Measurements from ENCODE around the gene IGSF21. TPM values are rescaled to one million over a fixed set of nuclear protein-coding genes. Genes with fewer than 3 reads are reported as not detected.

The IGSF21 gene
- total and polyA plus RNA-seq, 3 experiments from 2014 or later = not detected

DNA sequence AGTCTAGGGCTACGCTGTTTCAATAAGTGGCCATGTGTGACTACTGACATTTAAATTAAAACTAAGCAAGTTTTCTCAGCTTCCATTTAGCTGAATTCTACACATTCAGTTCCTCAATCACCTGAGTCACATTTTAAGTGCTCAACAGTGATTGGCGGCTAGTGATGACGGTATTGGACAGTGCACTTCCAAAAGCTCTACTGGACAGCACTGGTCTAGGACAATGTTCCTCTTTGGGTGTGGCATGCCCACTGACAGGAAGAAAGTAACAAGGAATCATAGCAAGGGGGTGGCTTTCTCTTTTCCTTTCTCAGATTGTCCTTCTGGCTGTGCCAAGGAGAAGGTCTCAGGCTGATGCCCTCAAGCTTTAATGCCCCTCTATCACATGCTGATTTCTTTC lies 11.7 kb downstream of the IGSF21 start:
- Mint-ChIP-seq H3K27me3 (peaks cover 15 to 28% of the 10 kb centered on the region in 2 donors), H3K36me3 (no peaks in the 10 kb centered on the region), H3K4me1 (no peaks in the 10 kb centered on the region), H3K27ac (no peak overlapping the region), H3K9me3 (peaks cover 0 to 2% (median 0%) of the 10 kb centered on the region in 5 donors), H3K4me3 (no peak overlapping the region)
- Histone ChIP-seq H3K4me1 (ENCODE audit: insufficient read depth, low read length) (no peaks in the 10 kb centered on the region), H3K27ac (ENCODE audit: low read depth, low read length) (no peak overlapping the region), H3K27me3 (ENCODE audit: insufficient read depth, low read length, poor library complexity, severe bottlenecking) (no peaks in the 10 kb centered on the region), H3K9me3 (ENCODE audit: low read length) (no peaks in the 10 kb centered on the region), H3K4me3 (ENCODE audit: low read length) (no peak overlapping the region), H3K36me3 (ENCODE audit: insufficient read depth, low read length) (no peaks in the 10 kb centered on the region)
- DNase-seq = no peak
- POLR2A ChIA-PET = no interaction called here
- CTCF ChIA-PET = no interaction called here

DNA sequence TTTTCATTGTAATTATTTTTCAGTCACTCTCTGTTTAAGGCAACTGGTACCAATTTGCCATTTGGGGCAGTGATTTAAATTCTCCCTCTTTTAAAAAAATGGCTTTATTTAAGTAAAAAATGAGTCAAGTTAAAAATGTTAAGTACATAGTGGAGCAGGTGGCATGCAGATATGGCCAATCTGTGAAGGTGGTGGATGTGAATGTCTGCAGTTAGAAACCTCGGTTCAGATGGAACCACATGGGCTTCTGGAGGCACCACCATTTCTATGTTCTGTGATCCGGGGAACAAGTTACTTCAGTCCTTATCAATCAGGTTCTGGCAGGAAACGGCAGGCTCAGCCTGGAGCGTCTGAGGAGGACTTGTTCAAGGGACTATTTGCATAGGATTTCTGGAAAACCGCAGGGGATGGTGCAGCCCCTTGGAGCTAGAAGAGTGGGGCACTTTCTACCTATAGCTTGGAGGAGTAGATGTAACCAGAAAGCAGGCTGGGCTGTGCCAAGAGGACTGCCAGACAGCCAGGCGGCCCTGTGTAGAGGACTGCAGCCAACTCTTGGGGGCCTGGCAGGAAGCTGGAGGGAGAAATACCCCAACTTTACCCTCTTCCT lies 12.3 kb downstream of the IGSF21 start:
- Mint-ChIP-seq H3K9me3 (peaks cover 0 to 2% (median 0%) of the 10 kb centered on the region in 5 donors), H3K27ac (no peak overlapping the region), H3K4me3 (no peak overlapping the region), H3K36me3 (no peaks in the 10 kb centered on the region), H3K27me3 (peaks cover 14 to 26% of the 10 kb centered on the region in 2 donors), H3K4me1 (no peaks in the 10 kb centered on the region)
- H3K27me3 ChIP-seq (ENCODE audit: insufficient read depth, low read length, poor library complexity, severe bottlenecking) = no peaks in the 10 kb centered on the region
- no peaks in the 10 kb centered on the region for H3K36me3 ChIP-seq (ENCODE audit: insufficient read depth, low read length)
- H3K4me1 ChIP-seq (ENCODE audit: insufficient read depth, low read length) = no peaks in the 10 kb centered on the region
- H3K4me3 ChIP-seq (ENCODE audit: low read length) = no peak overlapping the region
- POLR2A ChIA-PET = no interaction called here
- CTCF ChIA-PET = no interaction called here
- H3K9me3 ChIP-seq (ENCODE audit: low read length) = no peaks in the 10 kb centered on the region
- DNase-seq = no peak
- no peak overlapping the region for H3K27ac ChIP-seq (ENCODE audit: low read depth, low read length)

DNA sequence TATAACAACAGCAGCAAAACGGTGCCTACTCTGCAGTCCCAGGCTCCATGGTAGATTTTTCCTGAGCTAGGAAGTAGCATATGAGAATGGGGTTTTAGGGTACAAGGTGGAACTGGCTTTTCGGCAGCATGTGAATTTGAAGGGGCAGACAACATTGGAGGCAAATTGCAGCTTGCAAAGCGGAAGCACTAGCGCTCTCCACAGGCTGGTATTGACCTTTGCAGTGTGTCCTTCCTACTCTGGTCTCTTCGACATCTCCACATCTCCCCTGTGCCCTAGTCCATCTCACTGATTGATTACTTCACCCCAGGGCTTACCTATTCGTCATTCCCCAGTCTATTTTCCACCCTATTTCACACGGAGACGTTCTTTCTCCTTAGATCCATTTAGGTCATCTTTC lies 13.0 kb downstream of the IGSF21 start:
- Mint-ChIP-seq H3K4me1 (no peaks in the 10 kb centered on the region), H3K27ac (no peak overlapping the region), H3K27me3 (peaks cover 11 to 20% of the 10 kb centered on the region in 2 donors), H3K9me3 (peaks cover 0 to 2% (median 0%) of the 10 kb centered on the region in 5 donors), H3K4me3 (no peak overlapping the region), H3K36me3 (no peaks in the 10 kb centered on the region)
- Histone ChIP-seq H3K4me3 (ENCODE audit: low read length) (no peak overlapping the region), H3K4me1 (ENCODE audit: insufficient read depth, low read length) (no peaks in the 10 kb centered on the region), H3K9me3 (ENCODE audit: low read length) (no peaks in the 10 kb centered on the region), H3K27me3 (ENCODE audit: insufficient read depth, low read length, poor library complexity, severe bottlenecking) (no peaks in the 10 kb centered on the region), H3K27ac (ENCODE audit: low read depth, low read length) (no peak overlapping the region), H3K36me3 (ENCODE audit: insufficient read depth, low read length) (no peaks in the 10 kb centered on the region)
- ChIA-PET CTCF (no interaction called here), POLR2A (no interaction called here)
- no peak for DNase-seq

DNA sequence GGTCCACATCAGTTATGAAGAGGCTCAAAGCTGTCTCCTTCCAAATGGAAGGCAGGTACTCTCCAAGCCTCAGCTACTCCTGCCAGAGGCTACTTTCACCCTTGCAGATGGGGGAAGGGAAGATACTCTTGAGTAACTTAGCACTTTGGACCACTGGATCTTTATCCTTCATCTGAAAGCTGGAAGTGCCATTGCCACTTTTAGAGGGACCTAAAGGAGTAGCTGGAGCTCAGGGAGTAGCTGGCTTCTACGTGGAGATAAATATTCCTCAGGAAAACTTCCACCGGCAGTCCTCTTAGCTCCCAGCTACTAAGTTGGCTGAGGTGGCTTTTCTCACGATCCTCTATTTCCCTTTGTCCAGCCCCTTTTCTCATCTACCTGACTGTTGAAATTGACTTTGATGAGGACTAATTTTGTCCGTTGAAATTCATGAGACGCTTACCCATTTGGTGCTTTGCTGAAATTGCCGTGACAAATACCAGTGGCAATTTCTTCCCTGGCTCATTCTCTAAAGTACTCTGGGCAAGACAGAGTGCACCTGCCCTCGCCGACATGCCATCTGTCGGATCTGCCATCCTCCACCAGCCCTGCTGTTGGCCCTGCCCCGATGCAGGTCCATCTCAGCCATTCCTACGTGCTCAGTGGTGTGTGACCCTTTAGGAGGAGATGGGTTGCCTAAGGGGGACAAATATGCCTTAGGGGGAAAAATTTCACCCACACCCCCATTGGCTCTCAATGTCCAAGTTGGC lies 13.6 kb downstream of the IGSF21 start:
- H3K36me3 Mint-ChIP-seq = no peaks in the 10 kb centered on the region
- CTCF ChIA-PET = no interaction called here
- no peak overlapping the region for H3K4me3 ChIP-seq (ENCODE audit: low read length)
- H3K4me3 Mint-ChIP-seq = no peak overlapping the region
- peak overlapping the region in 1 of 8 donors; percentile 23 for H3K27ac Mint-ChIP-seq
- no peak overlapping the region for H3K27ac ChIP-seq (ENCODE audit: low read depth, low read length)
- POLR2A ChIA-PET = no interaction called here
- H3K27me3 ChIP-seq (ENCODE audit: insufficient read depth, low read length, poor library complexity, severe bottlenecking) = no peaks in the 10 kb centered on the region
- H3K9me3 ChIP-seq (ENCODE audit: low read length) = no peaks in the 10 kb centered on the region
- peaks cover 0 to 2% (median 0%) of the 10 kb centered on the region in 5 donors for H3K9me3 Mint-ChIP-seq
- no peaks in the 10 kb centered on the region for H3K4me1 Mint-ChIP-seq
- H3K27me3 Mint-ChIP-seq = peaks cover 9 to 17% of the 10 kb centered on the region in 2 donors
- DNase-seq = no peak
- H3K36me3 ChIP-seq (ENCODE audit: insufficient read depth, low read length) = no peaks in the 10 kb centered on the region
- H3K4me1 ChIP-seq (ENCODE audit: insufficient read depth, low read length) = no peaks in the 10 kb centered on the region

GRCh38 chr1:18123467-18123992 lies 15.9 kb downstream of the IGSF21 start:
- Mint-ChIP-seq H3K4me1 (no peaks in the 10 kb centered on the region), H3K9me3 (no peaks in the 10 kb centered on the region), H3K36me3 (no peaks in the 10 kb centered on the region), H3K4me3 (no peak overlapping the region), H3K27ac (no peak overlapping the region), H3K27me3 (peaks cover 10 to 16% of the 10 kb centered on the region in 2 donors)
- no peaks in the 10 kb centered on the region for H3K27me3 ChIP-seq (ENCODE audit: insufficient read depth, low read length, poor library complexity, severe bottlenecking)
- no peaks in the 10 kb centered on the region for H3K9me3 ChIP-seq (ENCODE audit: low read length)
- ChIA-PET CTCF (no interaction called here), POLR2A (no interaction called here)
- no peak overlapping the region for H3K4me3 ChIP-seq (ENCODE audit: low read length)
- no peaks in the 10 kb centered on the region for H3K4me1 ChIP-seq (ENCODE audit: insufficient read depth, low read length)
- no peaks in the 10 kb centered on the region for H3K36me3 ChIP-seq (ENCODE audit: insufficient read depth, low read length)
- no peak for DNase-seq
- no peak overlapping the region for H3K27ac ChIP-seq (ENCODE audit: low read depth, low read length)

GRCh38 chr1:18124977-18125376 lies 17.4 kb downstream of the IGSF21 start:
- H3K4me3 Mint-ChIP-seq = no peak overlapping the region
- no peaks in the 10 kb centered on the region for H3K4me1 ChIP-seq (ENCODE audit: insufficient read depth, low read length)
- H3K4me1 Mint-ChIP-seq = no peaks in the 10 kb centered on the region
- H3K27me3 ChIP-seq (ENCODE audit: insufficient read depth, low read length, poor library complexity, severe bottlenecking) = no peaks in the 10 kb centered on the region
- ChIA-PET POLR2A (no interaction called here), CTCF (no interaction called here)
- no peaks in the 10 kb centered on the region for H3K9me3 ChIP-seq (ENCODE audit: low read length)
- H3K36me3 Mint-ChIP-seq = no peaks in the 10 kb centered on the region
- H3K27ac Mint-ChIP-seq = no peak overlapping the region
- peaks cover 10 to 21% of the 10 kb centered on the region in 2 donors for H3K27me3 Mint-ChIP-seq
- no peak for DNase-seq
- peaks cover 0 to 2% (median 0%) of the 10 kb centered on the region in 5 donors for H3K9me3 Mint-ChIP-seq
- no peak overlapping the region for H3K27ac ChIP-seq (ENCODE audit: low read depth, low read length)
- no peak overlapping the region for H3K4me3 ChIP-seq (ENCODE audit: low read length)
- H3K36me3 ChIP-seq (ENCODE audit: insufficient read depth, low read length) = no peaks in the 10 kb centered on the region

DNA sequence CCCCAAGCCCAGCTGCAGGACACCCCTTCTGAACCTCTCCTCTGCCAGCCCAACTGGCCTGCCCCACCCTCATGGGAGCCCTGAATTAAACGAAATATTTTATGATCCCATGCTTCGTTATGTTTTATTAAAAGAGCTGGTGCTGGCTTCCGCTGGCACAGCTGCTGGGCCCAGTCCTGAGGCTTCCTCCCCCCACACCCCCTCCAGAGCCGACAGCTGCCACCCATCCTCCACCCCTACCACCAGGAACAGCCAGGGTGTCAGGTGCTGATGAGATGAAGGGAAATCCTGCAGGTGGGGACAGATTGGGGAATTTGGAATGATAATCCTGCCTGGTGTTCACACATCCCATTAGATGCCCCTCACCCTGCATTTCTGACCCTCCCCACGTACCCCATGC lies 19.0 kb downstream of the IGSF21 start:
- H3K4me1 Mint-ChIP-seq = no peaks in the 10 kb centered on the region
- H3K36me3 Mint-ChIP-seq = no peaks in the 10 kb centered on the region
- H3K27ac Mint-ChIP-seq = no peak overlapping the region
- DNase-seq = no peak
- no peak overlapping the region for H3K4me3 ChIP-seq (ENCODE audit: low read length)
- H3K9me3 Mint-ChIP-seq = peaks cover 0 to 2% (median 0%) of the 10 kb centered on the region in 5 donors
- H3K27ac ChIP-seq (ENCODE audit: low read depth, low read length) = no peak overlapping the region
- POLR2A ChIA-PET = no interaction called here
- no peaks in the 10 kb centered on the region for H3K4me1 ChIP-seq (ENCODE audit: insufficient read depth, low read length)
- peaks cover 7 to 21% of the 10 kb centered on the region in 2 donors for H3K27me3 Mint-ChIP-seq
- H3K4me3 Mint-ChIP-seq = no peak overlapping the region
- H3K36me3 ChIP-seq (ENCODE audit: insufficient read depth, low read length) = no peaks in the 10 kb centered on the region
- CTCF ChIA-PET = no interaction called here
- H3K27me3 ChIP-seq (ENCODE audit: insufficient read depth, low read length, poor library complexity, severe bottlenecking) = no peaks in the 10 kb centered on the region
- no peaks in the 10 kb centered on the region for H3K9me3 ChIP-seq (ENCODE audit: low read length)

DNA sequence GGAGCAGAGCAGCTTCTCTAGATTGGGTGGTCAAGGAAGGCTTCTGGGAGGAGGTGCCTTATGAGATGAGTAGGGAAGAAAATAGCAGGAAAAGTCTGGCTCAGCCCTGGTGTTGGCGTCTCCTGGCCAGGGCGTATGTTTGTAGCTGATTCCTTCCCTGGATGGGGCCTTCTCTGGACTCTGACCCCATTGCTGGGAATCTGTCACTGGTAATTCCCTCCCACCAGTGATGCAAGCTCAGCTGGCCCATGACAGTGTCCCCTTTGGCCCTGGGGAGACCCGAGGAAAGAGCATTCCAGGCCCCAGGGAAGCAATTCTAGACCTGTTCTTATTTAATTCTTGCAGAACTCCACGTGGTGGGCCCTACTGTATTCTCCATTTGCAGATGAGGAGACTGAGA lies 20.7 kb downstream of the IGSF21 start:
- peaks cover 13 to 27% of the 10 kb centered on the region in 2 donors for H3K27me3 Mint-ChIP-seq
- no peaks in the 10 kb centered on the region for H3K36me3 Mint-ChIP-seq
- H3K9me3 ChIP-seq (ENCODE audit: low read length) = no peaks in the 10 kb centered on the region
- H3K4me1 ChIP-seq (ENCODE audit: insufficient read depth, low read length) = no peaks in the 10 kb centered on the region
- no peak overlapping the region for H3K27ac ChIP-seq (ENCODE audit: low read depth, low read length)
- H3K4me1 Mint-ChIP-seq = no peaks in the 10 kb centered on the region
- no peak overlapping the region for H3K4me3 ChIP-seq (ENCODE audit: low read length)
- H3K36me3 ChIP-seq (ENCODE audit: insufficient read depth, low read length) = no peaks in the 10 kb centered on the region
- peaks cover 0 to 2% (median 0%) of the 10 kb centered on the region in 5 donors for H3K9me3 Mint-ChIP-seq
- no peaks in the 10 kb centered on the region for H3K27me3 ChIP-seq (ENCODE audit: insufficient read depth, low read length, poor library complexity, severe bottlenecking)
- H3K27ac Mint-ChIP-seq = no peak overlapping the region
- ChIA-PET POLR2A (no interaction called here), CTCF (no interaction called here)
- no peak overlapping the region for H3K4me3 Mint-ChIP-seq
- DNase-seq = no peak

Data from CD8-positive, alpha-beta memory T cell (primary cell).